Naive thymus-derived CD8-positive, alpha-beta T cell (primary cell): Measurements from ENCODE around the gene DBH. TPM values are rescaled to one million over a fixed set of nuclear protein-coding genes. Genes with fewer than 3 reads are reported as not detected.
A peak's percentile ranks its signal among the peaks of the same experiment; 100 is the strongest.

Experiments
- ATAC-seq, 2 donors: fragments of 150-1000 bp; cut with Tn5 transposase in 1 of 2; sonication (Bioruptor Pico), chemical (Tn5 transposase) in 1 of 2; 1 replicate in 1 of 2; 2 replicates in 1 of 2; pipeline ENCODE4 v1.10.0; 2021; ENCODE audit warnings: mild to moderate bottlenecking in 2 of 2, moderate library complexity in 2 of 2
- POLR2A ChIA-PET: fragments of 350-600 bp; sonication (Branson Sonifier 250); formaldehyde crosslinking; loops from one replicate; lab custom pipeline; 2021; ENCODE audit warnings: antibody characterized with exemption; lab: Charles Lee
- DNase-seq, 10 donors: peaks; one replicate each; pipeline versions ENCODE4 v3.0.0 to v3.0.0-alpha.2; 2020 to 2022
- H3K27ac Mint-ChIP-seq, 10 donors: one replicate each; pipeline ENCODE4 v1.8.0; 2020 to 2022; ENCODE audit warnings: mild to moderate bottlenecking in 10 of 10, mixed read lengths in 10 of 10, moderate library complexity in 4 of 10, inconsistent platforms in 1 of 10
- H3K27me3 Mint-ChIP-seq, 5 donors: one replicate each; pipeline ENCODE4 v1.8.0; 2021 to 2022; ENCODE audit warnings: mixed read lengths in 5 of 5
- H3K36me3 Mint-ChIP-seq, 3 donors: one replicate each; pipeline ENCODE4 v1.8.0; 2020 to 2022; ENCODE audit warnings: mixed read lengths in 3 of 3, mild to moderate bottlenecking in 2 of 3, inconsistent platforms in 1 of 3
- H3K4me1 Mint-ChIP-seq, 4 donors: one replicate each; pipeline ENCODE4 v1.8.0; 2021 to 2022; ENCODE audit warnings: mixed read lengths in 4 of 4
- H3K4me3 Mint-ChIP-seq, 10 donors: one replicate each; pipeline ENCODE4 v1.8.0; 2020 to 2022; ENCODE audit warnings: mild to moderate bottlenecking in 10 of 10, mixed read lengths in 10 of 10, moderate library complexity in 6 of 10, inconsistent platforms in 1 of 10
- H3K9me3 Mint-ChIP-seq, 9 donors: one replicate each; pipeline ENCODE4 v1.8.0; 2020 to 2022; ENCODE audit warnings: mixed read lengths in 9 of 9, mild to moderate bottlenecking in 3 of 9, inconsistent platforms in 1 of 9, moderate library complexity in 1 of 9
- polyA plus RNA-seq, 3 donors: library from polyadenylated mRNA; unstranded; fragments of 300-500 nt; fragmentation: Illumina TruSeq; gene quantifications; one replicate each; pipeline ENCODE4 v1.2.3, GENCODE V29; 2021
- total RNA-seq, 8 experiments: library from RNA in 2 of 8; stranded (reverse) in 2 of 8; gene quantifications; one replicate each; pipeline ENCODE4 v1.2.3 and lab custom pipeline; 2021 to 2026

The DBH gene
- total and polyA plus RNA-seq, 5 experiments from 2014 or later: not detected

DNA sequence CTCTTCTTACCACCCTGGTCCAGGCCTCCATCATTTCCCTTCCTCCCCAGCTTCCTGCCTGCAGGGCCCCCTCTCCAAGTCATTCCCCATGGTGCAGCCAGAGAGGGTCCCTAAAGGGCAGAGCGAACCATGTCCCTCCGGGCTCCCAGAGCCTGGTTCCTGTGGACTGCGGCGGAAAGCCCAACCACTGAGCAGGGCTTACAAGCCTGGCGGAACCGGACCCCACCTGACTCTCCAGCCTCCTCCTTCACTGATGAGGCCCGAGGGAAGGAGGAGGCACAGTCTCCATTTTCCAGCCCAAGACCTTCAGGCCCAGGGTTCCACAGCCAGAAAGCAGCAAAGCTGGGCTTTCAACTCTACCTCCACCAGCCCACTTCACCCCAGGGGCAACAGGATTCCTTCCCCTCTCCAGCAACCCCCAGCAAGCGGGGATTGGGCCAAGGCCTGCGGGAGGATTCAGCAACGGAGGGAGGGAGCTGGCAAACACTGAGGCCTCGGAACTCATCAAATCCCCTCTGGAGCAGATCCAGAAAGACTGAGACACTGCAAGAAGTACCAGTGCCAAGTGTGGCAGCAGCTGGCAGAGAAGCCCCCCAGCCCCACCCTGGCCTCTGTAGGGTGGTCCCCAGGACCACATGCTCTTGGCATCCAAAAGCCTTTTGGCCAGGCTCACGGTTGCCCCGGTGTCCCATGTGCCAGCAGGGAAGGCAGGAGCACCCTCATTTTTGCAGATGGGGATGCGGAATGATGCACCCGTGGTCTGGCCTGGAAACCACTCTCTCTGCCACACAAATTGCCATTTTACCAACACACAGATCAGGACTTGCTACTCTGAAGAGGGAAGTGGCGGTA lies 30.1 kb upstream of the DBH start:
- POLR2A ChIA-PET: no interaction called here
- Mint-ChIP-seq H3K4me3 (no peak overlapping the region), H3K9me3 (peaks cover 0 to 2% (median 0%) of the 10 kb centered on the region in 9 donors), H3K27me3 (peaks cover 12 to 46% (median 18%) of the 10 kb centered on the region in 5 donors), H3K36me3 (no peaks in the 10 kb centered on the region), H3K27ac (no peak overlapping the region), H3K4me1 (peaks cover 1 to 16% (median 12%) of the 10 kb centered on the region in 4 donors)
- DNase-seq: peak in 1 of 10 donors; percentile 53
- ATAC-seq: no peak

DNA sequence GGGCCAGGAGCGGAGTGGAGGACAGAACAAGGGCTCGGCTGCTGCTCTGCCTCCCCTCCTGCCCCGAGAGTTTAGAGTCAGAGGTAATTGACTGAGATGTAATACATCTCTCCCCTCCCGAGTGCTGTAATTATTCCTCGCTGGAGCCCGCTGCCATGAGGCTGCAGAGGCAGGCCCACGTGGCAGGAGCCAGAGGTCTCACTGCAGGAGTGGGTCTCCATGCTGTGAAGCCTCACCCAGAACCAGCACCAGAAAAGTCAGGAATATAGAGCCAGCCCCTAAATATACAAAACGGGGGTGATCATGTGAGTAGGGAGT lies 29.5 kb upstream of the DBH start:
- POLR2A ChIA-PET: no interaction called here
- Mint-ChIP-seq H3K27me3 (peaks cover 12 to 51% (median 24%) of the 10 kb centered on the region in 5 donors), H3K4me1 (peaks cover 1 to 16% (median 12%) of the 10 kb centered on the region in 4 donors), H3K4me3 (no peak overlapping the region), H3K27ac (no peak overlapping the region), H3K9me3 (peaks cover 0 to 2% (median 0%) of the 10 kb centered on the region in 9 donors), H3K36me3 (no peaks in the 10 kb centered on the region)
- DNase-seq: no peak
- no peak for ATAC-seq

GRCh38 chr9:133607381-133607780 lies 28.8 kb upstream of the DBH start:
- peaks cover 12 to 54% (median 29%) of the 10 kb centered on the region in 5 donors for H3K27me3 Mint-ChIP-seq
- POLR2A ChIA-PET: no interaction called here
- H3K9me3 Mint-ChIP-seq: peaks cover 0 to 2% (median 0%) of the 10 kb centered on the region in 9 donors
- DNase-seq (peak in 1 of 10 donors; percentile 45), ATAC-seq (no peak)
- peaks cover 1 to 16% (median 12%) of the 10 kb centered on the region in 4 donors for H3K4me1 Mint-ChIP-seq
- no peak overlapping the region for H3K4me3 Mint-ChIP-seq
- no peak overlapping the region for H3K27ac Mint-ChIP-seq
- H3K36me3 Mint-ChIP-seq: no peaks in the 10 kb centered on the region

DNA sequence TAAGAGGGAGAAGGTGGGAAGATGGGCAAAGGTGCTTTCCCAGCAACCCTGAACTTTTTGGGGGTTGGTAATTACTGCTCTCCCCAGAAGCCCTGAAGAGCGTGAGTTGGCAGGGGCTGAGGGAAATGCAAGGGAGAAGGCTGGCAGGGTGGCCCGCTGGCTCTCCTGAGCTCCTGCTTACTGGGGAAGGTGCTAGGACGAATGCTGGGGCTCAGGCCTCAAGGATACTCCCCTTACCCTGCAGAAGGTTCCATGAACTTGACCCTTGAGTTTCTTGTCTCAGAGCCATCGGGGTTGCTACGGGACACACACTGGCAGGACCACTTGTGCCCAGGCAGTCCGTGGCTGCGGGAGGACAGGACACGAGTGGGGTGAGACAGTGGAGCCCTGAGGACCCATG lies 28.2 kb upstream of the DBH start:
- Mint-ChIP-seq H3K4me3 (no peak overlapping the region), H3K36me3 (no peaks in the 10 kb centered on the region), H3K27me3 (peaks cover 12 to 55% (median 31%) of the 10 kb centered on the region in 5 donors), H3K9me3 (peaks cover 0 to 2% (median 0%) of the 10 kb centered on the region in 9 donors), H3K4me1 (peaks cover 1 to 16% (median 12%) of the 10 kb centered on the region in 4 donors), H3K27ac (no peak overlapping the region)
- ATAC-seq: no peak
- DNase-seq: peak in 1 of 10 donors; percentile 31
- POLR2A ChIA-PET: no interaction called here

- no peak for DNase-seq
- H3K36me3 Mint-ChIP-seq: no peaks in the 10 kb centered on the region
- no peak overlapping the region for H3K27ac Mint-ChIP-seq
- ATAC-seq: no peak
- peaks cover 0 to 2% (median 0%) of the 10 kb centered on the region in 9 donors for H3K9me3 Mint-ChIP-seq
- peaks cover 1 to 16% (median 12%) of the 10 kb centered on the region in 4 donors for H3K4me1 Mint-ChIP-seq
- peaks cover 12 to 59% (median 35%) of the 10 kb centered on the region in 5 donors for H3K27me3 Mint-ChIP-seq
- no peak overlapping the region for H3K4me3 Mint-ChIP-seq
- POLR2A ChIA-PET: interaction anchor here (1.5 kb wide), 1 partner anchor 75 kb away, joined by 6 read pairs; no protein-coding TSS in a partner anchor
Measured at GRCh38 chr9:133608382-133608781, 27.8 kb upstream of the DBH start.

DNA sequence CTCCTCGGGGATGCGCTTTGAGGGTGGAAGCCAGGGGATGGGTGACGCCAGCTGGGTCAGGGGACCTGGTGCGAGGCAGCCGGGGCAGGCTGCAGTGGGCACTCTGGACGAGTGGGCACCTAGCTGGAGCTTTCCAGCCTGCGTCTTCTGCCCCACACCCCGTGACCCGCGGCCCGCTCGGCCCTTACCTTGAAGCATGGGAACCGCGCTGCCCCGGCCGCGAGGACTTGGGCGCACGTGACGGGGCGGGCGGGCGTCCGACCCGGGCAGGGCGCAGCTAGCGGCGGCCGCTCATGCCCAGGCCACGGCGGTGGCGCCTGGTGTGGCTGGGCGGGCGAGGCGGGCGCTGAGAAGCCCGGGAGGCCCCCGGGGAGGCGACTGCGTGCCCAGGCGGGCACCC lies 27.3 kb upstream of the DBH start:
- H3K4me3 Mint-ChIP-seq: no peak overlapping the region
- POLR2A ChIA-PET: interaction anchor here (1.1 to 1.5 kb wide), 2 partner anchors 74 to 94 kb away, joined by 3 to 6 read pairs; no protein-coding TSS in a partner anchor
- H3K36me3 Mint-ChIP-seq: no peaks in the 10 kb centered on the region
- no peak overlapping the region for H3K27ac Mint-ChIP-seq
- H3K27me3 Mint-ChIP-seq: peaks cover 12 to 59% (median 34%) of the 10 kb centered on the region in 5 donors
- H3K4me1 Mint-ChIP-seq: peaks cover 1 to 16% (median 12%) of the 10 kb centered on the region in 4 donors
- peaks cover 0 to 2% (median 0%) of the 10 kb centered on the region in 9 donors for H3K9me3 Mint-ChIP-seq
- ATAC-seq: no peak
- DNase-seq: peak in 1 of 10 donors; percentile 38

GRCh38 chr9:133609311-133610098 lies 26.7 kb upstream of the DBH start, which contains the start of gene FAM163B:
Gene FAM163B (minus strand): TSS chr9:133609389. CDS start chr9:133580223, 29,166 bp downstream.
- Mint-ChIP-seq H3K4me3 (peak within 1 kb of the TSS in 3 of 10 donors; percentile 18 to 43 (median 21)), H3K4me1 (peaks cover 1 to 12% (median 6%) of the 10 kb centered on the region in 4 donors), H3K27ac (peak within 1 kb of the TSS in 1 of 10 donors; percentile 56), H3K9me3 (peaks cover 0 to 2% (median 0%) of the 10 kb centered on the region in 9 donors), H3K27me3 (peaks cover 10 to 55% (median 31%) of the 10 kb centered on the region in 5 donors), H3K36me3 (no peaks in the 10 kb centered on the region)
- peak; percentile 15 to 69 (median 55) for DNase-seq
- peak; percentile 80 to 82 for ATAC-seq
- POLR2A ChIA-PET: interaction anchor here (1.1 to 1.5 kb wide), 2 partner anchors 74 to 93 kb away, joined by 3 to 6 read pairs; no protein-coding TSS in a partner anchor

DNA sequence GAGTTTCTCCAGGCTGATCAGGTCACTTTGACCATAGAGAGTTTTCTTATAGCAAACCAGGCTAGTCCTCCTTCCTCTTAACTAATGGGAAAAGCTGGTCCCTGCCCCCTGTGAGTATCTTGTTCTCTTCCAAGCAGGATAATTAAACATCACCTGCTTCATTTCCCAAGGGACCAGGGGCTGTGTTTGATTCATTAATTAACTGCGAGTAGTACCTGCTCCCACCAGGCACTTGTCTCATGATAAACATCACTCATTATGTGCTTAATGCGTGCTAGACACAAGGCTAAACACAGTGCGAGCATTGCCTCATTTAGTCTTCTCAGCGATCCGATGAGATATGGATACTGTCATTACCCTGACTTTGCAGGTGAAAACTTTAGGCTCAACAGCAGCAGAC lies 25.3 kb upstream of the DBH start:
- ATAC-seq (no peak), DNase-seq (no peak)
- Mint-ChIP-seq H3K27me3 (peaks cover 10 to 55% (median 31%) of the 10 kb centered on the region in 5 donors), H3K4me1 (peaks cover 0 to 6% (median under 1%) of the 10 kb centered on the region in 4 donors), H3K27ac (no peak overlapping the region), H3K36me3 (no peaks in the 10 kb centered on the region), H3K4me3 (no peak overlapping the region), H3K9me3 (peaks cover 0 to 2% (median 0%) of the 10 kb centered on the region in 9 donors)
- POLR2A ChIA-PET: no interaction called here

GRCh38 chr9:133612051-133612450 lies 24.1 kb upstream of the DBH start:
- POLR2A ChIA-PET: no interaction called here
- ATAC-seq (no peak), DNase-seq (peak in 1 of 10 donors; percentile 38)

DNA sequence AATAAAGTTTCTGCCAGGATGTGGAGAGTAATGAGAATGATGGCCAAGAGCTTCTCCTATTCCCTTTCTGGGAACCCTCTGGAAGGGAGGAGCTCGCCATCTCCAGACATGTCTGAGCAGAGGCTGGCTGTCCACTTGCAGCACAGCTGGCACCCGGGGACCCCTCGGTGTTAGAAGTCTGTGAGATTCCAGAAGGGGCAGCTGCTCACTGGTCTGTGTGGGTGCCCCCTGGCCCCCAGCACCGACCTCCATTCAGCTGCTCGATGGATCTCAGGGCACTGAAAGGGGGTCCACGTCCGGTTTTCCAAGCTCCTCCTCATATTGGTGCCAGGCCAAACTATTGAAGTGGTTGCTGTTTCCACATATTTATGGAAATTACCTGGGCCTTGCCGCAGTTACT lies 23.3 kb upstream of the DBH start:
- POLR2A ChIA-PET: no interaction called here
- no peak overlapping the region for H3K27ac Mint-ChIP-seq
- H3K27me3 Mint-ChIP-seq: peaks cover 8 to 39% (median 31%) of the 10 kb centered on the region in 5 donors
- ATAC-seq (no peak), DNase-seq (peak in 1 of 10 donors; percentile 44)
- no peak overlapping the region for H3K4me3 Mint-ChIP-seq
- peaks cover 0 to 6% (median under 1%) of the 10 kb centered on the region in 4 donors for H3K4me1 Mint-ChIP-seq
- no peaks in the 10 kb centered on the region for H3K36me3 Mint-ChIP-seq
- H3K9me3 Mint-ChIP-seq: peaks cover 0 to 2% (median 0%) of the 10 kb centered on the region in 9 donors

More at GRCh38 chr9:133612051-133612450, 24.1 kb upstream of the DBH start:
- Mint-ChIP-seq H3K9me3 (peaks cover 0 to 2% (median 0%) of the 10 kb centered on the region in 9 donors), H3K4me3 (no peak overlapping the region), H3K27me3 (peaks cover 10 to 47% (median 31%) of the 10 kb centered on the region in 5 donors), H3K4me1 (peaks cover 0 to 6% (median under 1%) of the 10 kb centered on the region in 4 donors), H3K36me3 (no peaks in the 10 kb centered on the region), H3K27ac (peak overlapping the region in 1 of 10 donors; percentile 56)

DNA sequence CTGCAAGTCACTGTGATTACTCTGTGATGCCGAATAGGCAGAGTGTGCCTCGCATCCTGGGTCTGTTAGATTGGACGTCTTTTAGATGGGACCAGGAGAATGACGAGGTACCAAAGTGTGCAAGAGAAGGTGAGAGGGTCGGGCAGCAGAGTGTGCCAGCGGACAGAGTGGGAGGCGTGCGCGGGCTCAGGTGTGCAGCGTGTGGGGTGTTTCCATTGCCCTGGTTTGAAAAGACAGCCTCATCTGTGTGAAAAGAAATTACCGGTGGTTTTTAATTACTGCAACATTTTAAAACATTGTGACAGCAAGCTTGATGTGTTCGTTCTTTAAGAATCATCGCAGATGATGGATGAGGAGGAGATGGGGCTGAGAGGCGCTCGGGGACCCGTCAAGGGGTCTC lies 22.7 kb upstream of the DBH start:
- H3K9me3 Mint-ChIP-seq: peaks cover 0 to 2% (median 0%) of the 10 kb centered on the region in 9 donors
- peaks cover under 1 to 9% (median 4%) of the 10 kb centered on the region in 4 donors for H3K4me1 Mint-ChIP-seq
- H3K27me3 Mint-ChIP-seq: peaks cover 6 to 39% (median 33%) of the 10 kb centered on the region in 5 donors
- no peak overlapping the region for H3K4me3 Mint-ChIP-seq
- POLR2A ChIA-PET: no interaction called here
- DNase-seq (no peak), ATAC-seq (no peak)
- no peaks in the 10 kb centered on the region for H3K36me3 Mint-ChIP-seq
- H3K27ac Mint-ChIP-seq: peak overlapping the region in 1 of 10 donors; percentile 44

DNA sequence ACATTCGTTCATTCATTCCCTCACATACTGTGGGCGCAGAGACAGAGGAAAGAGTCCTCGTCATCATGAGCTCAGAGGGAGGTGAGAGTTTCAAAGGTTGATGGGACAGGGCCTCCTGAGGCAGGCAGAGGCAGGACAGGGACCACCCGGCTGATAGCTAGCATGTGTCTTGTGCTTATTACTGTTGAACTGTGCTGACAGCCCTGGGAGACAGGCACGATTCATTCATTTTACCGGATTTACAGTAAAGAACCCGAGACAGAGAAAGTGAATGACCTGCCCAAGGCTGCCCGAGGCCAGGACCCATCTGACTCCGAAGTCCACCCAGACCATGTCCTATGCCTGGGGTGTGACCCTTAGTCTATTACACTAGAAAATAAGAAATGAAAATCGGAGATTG lies 22.1 kb upstream of the DBH start:
- ATAC-seq (no peak), DNase-seq (no peak)
- peaks cover 2 to 15% (median 8%) of the 10 kb centered on the region in 4 donors for H3K4me1 Mint-ChIP-seq
- H3K4me3 Mint-ChIP-seq: no peak overlapping the region
- no peak overlapping the region for H3K27ac Mint-ChIP-seq
- no peaks in the 10 kb centered on the region for H3K36me3 Mint-ChIP-seq
- peaks cover 6 to 39% (median 32%) of the 10 kb centered on the region in 5 donors for H3K27me3 Mint-ChIP-seq
- POLR2A ChIA-PET: no interaction called here
- H3K9me3 Mint-ChIP-seq: peaks cover 0 to 2% (median 0%) of the 10 kb centered on the region in 9 donors
